WI38 (cell line): ENCODE results near the gene PAMR1.

ENCODE experiments used
- H3K4me3 ChIP-seq: 2 replicates; pipeline ENCODE4 v1.5.1; 2011; ENCODE audit warnings: low read depth, mild to moderate bottlenecking, control low read depth, low read length
- TF ChIP-seq, protein P1 (sequence below): IDR thresholded peaks from 2 replicates; pipeline ENCODE4 v1.5.1; 2012; ENCODE audit warnings: low read depth, mild to moderate bottlenecking, control low read depth, low read length

PAMR1 gene

DNA sequence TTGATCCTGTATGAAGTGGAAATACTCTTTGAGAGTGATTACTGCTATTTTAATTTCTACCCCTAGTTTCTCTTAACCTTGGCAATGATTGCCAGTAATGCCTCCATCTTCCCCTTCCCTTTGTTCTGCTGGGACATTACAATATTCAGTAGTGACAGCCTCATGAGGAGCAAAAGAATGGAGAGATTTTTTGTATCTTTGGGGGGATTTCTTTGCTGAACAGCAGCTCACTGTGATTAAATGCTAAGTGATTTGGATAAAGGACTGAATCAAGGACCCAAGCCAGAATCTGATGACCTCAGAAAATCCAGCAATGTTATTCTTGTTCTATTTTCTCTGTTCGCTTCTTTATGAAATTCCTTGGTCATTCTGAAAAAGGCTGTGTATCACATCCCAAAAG, 99.1 kb downstream of the PAMR1 start:
- H3K4me3 ChIP-seq, result no peak overlapping the region
- TF ChIP-seq, protein P1, sequence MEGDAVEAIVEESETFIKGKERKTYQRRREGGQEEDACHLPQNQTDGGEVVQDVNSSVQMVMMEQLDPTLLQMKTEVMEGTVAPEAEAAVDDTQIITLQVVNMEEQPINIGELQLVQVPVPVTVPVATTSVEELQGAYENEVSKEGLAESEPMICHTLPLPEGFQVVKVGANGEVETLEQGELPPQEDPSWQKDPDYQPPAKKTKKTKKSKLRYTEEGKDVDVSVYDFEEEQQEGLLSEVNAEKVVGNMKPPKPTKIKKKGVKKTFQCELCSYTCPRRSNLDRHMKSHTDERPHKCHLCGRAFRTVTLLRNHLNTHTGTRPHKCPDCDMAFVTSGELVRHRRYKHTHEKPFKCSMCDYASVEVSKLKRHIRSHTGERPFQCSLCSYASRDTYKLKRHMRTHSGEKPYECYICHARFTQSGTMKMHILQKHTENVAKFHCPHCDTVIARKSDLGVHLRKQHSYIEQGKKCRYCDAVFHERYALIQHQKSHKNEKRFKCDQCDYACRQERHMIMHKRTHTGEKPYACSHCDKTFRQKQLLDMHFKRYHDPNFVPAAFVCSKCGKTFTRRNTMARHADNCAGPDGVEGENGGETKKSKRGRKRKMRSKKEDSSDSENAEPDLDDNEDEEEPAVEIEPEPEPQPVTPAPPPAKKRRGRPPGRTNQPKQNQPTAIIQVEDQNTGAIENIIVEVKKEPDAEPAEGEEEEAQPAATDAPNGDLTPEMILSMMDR, result no peak

DNA sequence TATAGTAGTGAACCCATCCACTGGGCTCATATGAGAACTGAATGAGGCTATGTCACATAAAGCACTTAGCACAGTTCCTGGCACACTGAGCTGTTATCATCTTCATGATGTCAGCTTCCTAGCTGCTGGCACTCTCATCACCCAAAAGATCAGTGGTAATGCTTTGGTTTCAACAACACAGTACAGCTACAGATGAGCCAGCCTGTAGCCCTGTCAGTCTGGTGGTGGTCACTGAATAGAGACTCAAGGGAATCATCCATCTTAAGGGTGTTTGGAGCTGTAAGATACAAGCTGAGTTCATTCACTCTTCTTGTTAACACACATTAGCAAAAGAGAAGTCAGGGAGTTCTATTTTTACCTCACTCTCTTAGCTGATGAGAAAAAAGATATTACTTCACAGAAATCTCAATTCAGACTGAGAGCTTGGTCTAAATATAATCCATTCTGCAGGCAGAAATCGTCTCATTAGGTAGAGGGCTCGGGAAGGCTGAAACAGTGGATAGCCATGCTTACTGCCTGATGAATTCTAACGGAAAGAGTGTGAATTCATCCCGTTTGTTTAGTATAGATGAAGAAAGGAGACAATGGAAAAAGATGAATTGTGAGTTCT, 99.7 kb downstream of the PAMR1 start:
- TF ChIP-seq, protein P1, result no peak

DNA sequence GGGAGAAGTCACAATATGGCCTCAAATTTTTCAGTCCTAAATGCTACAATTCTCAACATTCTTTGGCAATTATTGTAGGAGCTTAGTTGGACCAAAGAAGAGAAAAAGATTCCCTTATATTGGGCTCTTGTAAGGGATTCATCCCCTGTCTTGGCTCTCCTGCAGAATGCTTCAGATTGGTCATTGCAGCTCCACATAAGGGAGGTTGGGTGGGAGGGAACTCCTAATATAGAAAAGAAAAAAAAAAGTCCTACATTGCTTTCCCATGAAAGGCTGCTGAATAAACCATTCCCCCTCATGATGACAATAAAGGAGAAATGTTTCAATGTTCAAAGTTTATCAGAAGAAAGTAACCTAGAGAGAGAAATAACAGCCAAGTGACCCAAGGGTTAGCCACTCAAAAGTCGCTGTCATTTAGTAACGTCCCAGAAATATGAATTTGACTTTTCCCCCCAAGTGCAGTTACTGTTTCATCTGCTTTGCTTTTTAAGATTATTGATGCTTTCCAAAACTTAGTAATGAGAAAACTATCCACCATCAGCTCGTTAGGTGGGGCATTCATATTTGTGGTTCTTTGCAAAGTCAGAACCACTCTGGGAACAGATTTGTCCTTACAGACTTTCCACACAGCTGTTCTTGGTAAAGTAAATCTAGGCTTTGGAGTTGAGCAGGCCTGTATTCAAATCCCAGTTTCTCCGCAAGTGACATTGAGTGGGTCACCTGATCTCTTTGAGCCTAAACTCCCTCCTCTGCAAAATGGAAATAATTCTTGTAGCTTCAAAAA, 101.1 kb downstream of the PAMR1 start:
- no peak overlapping the region for H3K4me3 ChIP-seq
- TF ChIP-seq, protein P1, result no peak

More for the DNA sequence above, 99.7 kb downstream of the PAMR1 start:
- H3K4me3 ChIP-seq, result no peak overlapping the region

DNA sequence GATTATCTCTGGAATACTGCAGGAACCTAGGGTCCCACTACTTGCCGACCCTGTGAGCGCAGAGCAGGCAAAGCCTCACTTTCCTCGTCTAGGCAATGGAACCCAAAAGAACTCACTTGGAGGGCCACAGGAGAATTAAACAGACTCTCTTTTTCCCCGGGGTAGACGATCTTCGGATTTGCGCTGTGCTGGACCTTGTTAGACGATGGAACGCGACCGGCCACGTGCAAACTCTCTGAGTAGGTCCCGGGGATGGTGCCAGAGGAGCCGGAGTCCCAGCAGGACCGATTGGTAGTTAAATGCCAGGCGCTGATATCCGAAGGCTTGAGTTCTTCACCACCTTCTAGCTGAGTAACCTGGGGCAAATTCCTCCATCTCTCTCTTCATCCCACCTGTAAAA, 105.0 kb downstream of the PAMR1 start:
- TF ChIP-seq, protein P1, result no peak
- peak overlapping the region; percentile 63; the same call in 1 of the 2 replicates for H3K4me3 ChIP-seq

DNA sequence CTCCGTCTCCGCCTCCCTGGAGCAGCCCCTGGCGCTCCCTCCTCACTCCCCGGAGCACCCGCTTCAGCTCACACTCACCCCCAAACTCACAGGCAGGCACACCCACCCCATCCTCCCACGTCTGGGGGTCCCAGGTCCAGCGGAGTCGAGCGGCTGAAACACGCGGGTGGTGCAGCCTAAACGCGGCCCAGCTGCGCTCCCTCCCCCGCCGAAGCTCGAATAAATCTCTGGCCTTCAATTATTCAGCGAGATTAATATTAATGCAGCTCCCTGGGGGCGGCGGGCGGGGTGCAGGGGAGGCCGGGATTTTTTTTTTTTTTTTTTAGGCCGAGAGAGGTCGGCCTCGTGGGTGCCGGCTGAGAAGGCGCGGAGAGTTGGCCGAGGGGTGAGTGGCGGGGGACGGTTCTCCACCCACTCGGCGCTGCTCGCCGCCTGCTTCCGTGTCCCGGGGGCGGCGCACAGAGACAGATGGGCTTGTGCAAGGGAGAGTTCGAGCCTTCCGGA, 105.5 kb downstream of the PAMR1 start:
- peak overlapping the region; percentile 63 for H3K4me3 ChIP-seq

DNA sequence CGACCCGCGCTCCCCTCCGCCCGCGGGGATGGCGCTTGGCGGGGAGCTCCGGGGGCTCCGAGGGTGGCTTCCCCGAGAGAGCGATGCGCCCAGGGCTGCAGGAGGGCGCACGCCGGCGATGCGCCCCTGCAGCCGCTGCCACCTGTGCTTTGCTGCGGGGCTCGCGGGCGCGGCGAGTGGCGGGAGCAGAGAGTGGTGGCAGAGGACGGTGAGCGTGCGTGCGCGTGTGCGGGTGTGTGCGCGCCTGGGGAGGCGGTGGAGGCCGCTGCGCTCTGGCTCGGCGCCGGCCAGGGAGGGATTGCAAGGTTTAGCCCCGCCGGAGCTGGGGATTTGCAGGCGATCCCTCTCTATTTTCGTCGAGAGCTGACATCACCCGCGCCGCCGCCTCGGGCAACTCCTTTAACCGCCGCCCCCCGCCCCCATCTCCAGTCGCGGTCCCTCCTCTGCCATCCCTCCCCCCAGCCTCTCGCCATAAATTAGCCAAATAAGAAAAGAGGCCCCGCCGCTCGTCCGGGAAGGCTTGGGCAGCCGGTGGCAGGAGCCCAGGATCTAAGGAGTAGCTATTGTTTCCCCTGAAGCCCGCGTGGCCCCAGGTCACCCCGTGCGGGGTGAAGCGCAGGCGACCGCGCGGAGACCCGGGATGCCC, 106.1 kb downstream of the PAMR1 start, which contains the start of gene SLC1A2:
TSS of gene SLC1A2 (minus strand) at position 375 of the 646 bp plus-strand sequence. CDS start 592 bp downstream, outside the sequence.
- TF ChIP-seq, protein P1, result no peak

More for the DNA sequence above, 105.5 kb downstream of the PAMR1 start:
- TF ChIP-seq, protein P1, result no peak

More for the DNA sequence above, 106.1 kb downstream of the PAMR1 start, which contains the start of gene SLC1A2:
- peak within 1 kb of the TSS; percentile 63 for H3K4me3 ChIP-seq
